ENCODE measurements around the gene EXOC4. TPM values are rescaled to one million over a fixed set of nuclear protein-coding genes. Genes with fewer than 3 reads are reported as not detected.

The EXOC4 gene
- total and polyA plus RNA-seq, 2 of the 8 experiments (the other 6 are each of a cell fraction or from before 2014, with no cell fraction given): 27.0 to 67.3 TPM

DNA sequence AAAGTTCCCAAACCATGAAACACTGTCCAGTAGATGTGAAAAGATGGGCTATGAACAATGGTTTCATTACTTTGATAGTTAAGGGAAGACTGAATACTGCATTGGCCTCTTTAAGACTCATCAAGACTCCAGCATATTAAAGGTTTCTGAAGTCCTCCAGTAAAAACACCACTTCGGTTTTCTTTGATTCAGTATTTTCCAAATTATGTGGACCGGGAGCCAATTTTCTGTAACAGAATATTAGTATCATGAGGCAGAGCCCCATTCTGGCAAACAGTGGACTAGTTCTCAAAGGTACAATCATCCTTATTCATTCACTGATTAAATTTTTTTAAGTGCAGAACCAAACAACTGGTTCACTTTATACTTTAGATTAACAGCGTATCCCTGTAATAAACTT is 633.2 kb downstream of the EXOC4 start:
- Histone ChIP-seq H3K79me1 (ENCODE audit: low read depth, low read length) (no peaks in the 10 kb centered on the region), H2BK12ac (ENCODE audit: low read depth, low read length) (no peak overlapping the region), H3K9ac (replicated peaks in 1 of 4; ENCODE audit: extremely low read depth in 1 of 4, low read depth in 3 of 4, low read length in 3 of 4) (no peak overlapping the region), H4K91ac (replicated peaks; ENCODE audit: insufficient read length, low read length) (no peak overlapping the region), H2AFZ (ENCODE audit: low read length) (no peak overlapping the region), H4K8ac (ENCODE audit: extremely low read depth, insufficient read depth, low read length) (no peak overlapping the region), H2BK120ac (replicated peaks; ENCODE audit: low read depth, low read length) (no peak overlapping the region), H3K23ac (ENCODE audit: insufficient read length) (no peak overlapping the region), H3K79me2 (ENCODE audit: control insufficient read depth in 1 of 2, insufficient read depth in 2 of 2, low read length in 2 of 2) (no peaks in the 10 kb centered on the region), H4K5ac (ENCODE audit: insufficient read length, low read depth, low read length) (no peak overlapping the region), H2AK5ac (ENCODE audit: low read depth, low read length) (no peak overlapping the region), H3K18ac (ENCODE audit: extremely low read depth, low read length) (no peak overlapping the region), H3K36me3 (ENCODE audit: control insufficient read depth in 2 of 4, insufficient read depth in 4 of 4, low read length in 3 of 4) (no peaks in the 10 kb centered on the region), H2BK15ac (ENCODE audit: low read length) (no peak overlapping the region), H3K14ac (ENCODE audit: insufficient read length) (no peak overlapping the region), H3K23me2 (ENCODE audit: low read depth, low read length) (no peaks in the 10 kb centered on the region), H4K20me1 (replicated peaks in 1 of 2; ENCODE audit: control insufficient read depth in 1 of 2, insufficient read depth in 2 of 2, low read length in 2 of 2) (no peaks in the 10 kb centered on the region), H2BK5ac (ENCODE audit: low read depth, low read length) (no peak overlapping the region), H3K27ac (ENCODE audit: low read depth, low read length) (no peak overlapping the region), H3K4ac (replicated peaks; ENCODE audit: insufficient read length, low read depth, low read length) (no peak overlapping the region), H2BK20ac (ENCODE audit: low read length) (no peak overlapping the region), H3K4me1 (replicated peaks in 1 of 4; ENCODE audit: control insufficient read depth in 3 of 4, insufficient read depth in 4 of 4, low read length in 3 of 4) (no peaks in the 10 kb centered on the region), H3K9me3 (ENCODE audit: insufficient read depth in 2 of 2, low read depth in 1 of 2, low read length in 1 of 2) (no peaks in the 10 kb centered on the region), H3K4me2 (ENCODE audit: insufficient read depth in 1 of 2, low read depth in 2 of 2, low read length in 2 of 2) (no peak overlapping the region), H3K56ac (replicated peaks; ENCODE audit: insufficient read length, low read depth, low read length) (no peak overlapping the region), H3K27me3 (replicated peaks in 1 of 4; ENCODE audit: control insufficient read depth in 3 of 4, extremely low read depth in 1 of 4, insufficient read depth in 3 of 4, low read length in 3 of 4) (no peaks in the 10 kb centered on the region), H3K4me3 (ENCODE audit: extremely low read depth in 1 of 4, insufficient read depth in 2 of 4, low read depth in 3 of 4, low read length in 4 of 4) (no peak overlapping the region)
- TF ChIP-seq JUN (IDR thresholded peaks at IDR 0.05; ENCODE audit: low read depth, low read length) (no peak), HDAC2 (IDR thresholded peaks at IDR 0.05; ENCODE audit: borderline replicate concordance in 1 of 2, low read depth in 2 of 2, low read length in 2 of 2) (no peak)
- FAIRE-seq (no peak), DNase-seq (ENCODE audit: low read depth in 1 of 2, low spot score in 2 of 2) (no peak)
- ChIA-PET CTCF (ENCODE audit: partially characterized antibody) (no interaction called here), POLR2A (ENCODE audit: partially characterized antibody) (no interaction called here)
- 93% methylated on average over 3 of the region's 3 CpGs; no CpG with 5 or more reads in 1 of the 2 experiments for WGBS, 2 experiments (ENCODE audit: extremely low coverage in 1 of 2, insufficient coverage in 1 of 2, insufficient read length in 1 of 2, insufficient replicate concordance in 2 of 2, low coverage in 1 of 2, low lambda C conversion rate in 2 of 2, missing lambda C conversion rate in 1 of 2)
